Hepatocyte (in vitro differentiated cells): ENCODE data around the gene CNTNAP2. TPM values are rescaled to one million over a fixed set of nuclear protein-coding genes. Genes with fewer than 3 reads are reported as not detected.

Experiments
- DNase-seq: peaks from one replicate; pipeline ENCODE4 v3.0.0-alpha.2; 2016; ENCODE audit warnings: low spot score
- H2AFZ ChIP-seq: fragments of 200-600 bp; sonication (generic); 2 replicates; pipeline ENCODE4 v1.6.0; 2016; ENCODE audit warnings: antibody characterized with exemption, mild to moderate bottlenecking
- H3K27ac ChIP-seq: fragments of 200-600 bp; sonication (generic); 2 replicates; pipeline ENCODE4 v1.5.1; 2016; ENCODE audit warnings: mild to moderate bottlenecking
- H3K27me3 ChIP-seq: fragments of 200-600 bp; sonication (generic); 2 replicates; pipeline ENCODE4 v1.6.1; 2016
- H3K36me3 ChIP-seq: fragments of 200-600 bp; sonication (generic); replicated peaks from 2 replicates; pipeline ENCODE4 v1.5.1; 2016; ENCODE audit warnings: low read depth; ENCODE audit not compliant: insufficient read depth
- H3K4me1 ChIP-seq: fragments of 200-600 bp; sonication (generic); 2 replicates; pipeline ENCODE4 v1.5.1; 2016; ENCODE audit warnings: mild to moderate bottlenecking, moderate library complexity; ENCODE audit not compliant: insufficient read depth
- H3K4me2 ChIP-seq: fragments of 200-600 bp; sonication (generic); 2 replicates; pipeline ENCODE4 v1.6.0; 2016
- H3K4me3 ChIP-seq: fragments of 200-600 bp; sonication (generic); 2 replicates; pipeline ENCODE4 v1.5.1; 2016; ENCODE audit warnings: mild to moderate bottlenecking
- H3K79me2 ChIP-seq: fragments of 200-600 bp; sonication (generic); 2 replicates; pipeline ENCODE4 v1.6.0; 2017; ENCODE audit warnings: mild to moderate bottlenecking
- H3K9me2 ChIP-seq: fragments of 200-600 bp; sonication (generic); replicated peaks from 2 replicates; pipeline ENCODE4 v1.6.0; 2017; ENCODE audit warnings: mild to moderate bottlenecking; ENCODE audit not compliant: insufficient read depth
- H3K9me3 ChIP-seq: fragments of 200-600 bp; sonication (generic); 2 replicates; pipeline ENCODE4 v1.5.1; 2016; ENCODE audit warnings: low read depth, mild to moderate bottlenecking
- H4K20me1 ChIP-seq: fragments of 200-600 bp; sonication (generic); 2 replicates; pipeline ENCODE4 v1.6.0; 2016; ENCODE audit warnings: mild to moderate bottlenecking; ENCODE audit not compliant: insufficient read depth, poor library complexity, severe bottlenecking
- EZH2 ChIP-seq: fragments of 200-600 bp; sonication (generic); IDR thresholded peaks from 2 replicates; pipeline ENCODE4 v1.6.1; 2016; ENCODE audit warnings: antibody characterized with exemption, mild to moderate bottlenecking, borderline replicate concordance
- EZH2phosphoT487 ChIP-seq: fragments of 200-600 bp; sonication (generic); IDR thresholded peaks from one replicate; pipeline ENCODE4 v1.6.1; 2018; ENCODE audit warnings: antibody characterized with exemption, mild to moderate bottlenecking, low read depth, moderate library complexity; ENCODE audit not compliant: unreplicated experiment, severe bottlenecking
- WGBS: methylation state at CpG from one replicate; pipeline ENCODE4 v1.1.6; 2016; ENCODE audit warnings: low lambda C conversion rate; ENCODE audit errors: missing lambda C conversion rate; 5-methylcytosine and 5-hydroxymethylcytosine counted together
- polyA plus RNA-seq: library from polyadenylated mRNA; unstranded; fragments of >200 nt; fragmentation: Nextera tagmentation; extraction: Ambion mirVana; gene quantifications from 2 replicates; pipeline ENCODE4 v1.2.1, GENCODE V29; 2016
- total RNA-seq: library from RNA; depleted of rRNA; stranded (reverse); fragments of >200 nt; gene quantifications from 2 replicates; pipeline ENCODE4 v1.2.3, GENCODE V29; 2014
- TF ChIP-seq, protein P1 (sequence below): fragments of 200-600 bp; sonication (generic); IDR thresholded peaks from 2 replicates; pipeline ENCODE4 v1.5.1; 2016; ENCODE audit warnings: antibody characterized with exemption, mild to moderate bottlenecking; ENCODE audit not compliant: poor library complexity

The CNTNAP2 gene
- total and polyA plus RNA-seq, 2 experiments from 2014 or later: 7.5 to 14.7 TPM

- H4K20me1 ChIP-seq: no peaks in the 10 kb centered on the region
- H3K4me2 ChIP-seq: no peak overlapping the region
- no peaks in the 10 kb centered on the region for H3K9me2 ChIP-seq
- TF ChIP-seq, protein P1, sequence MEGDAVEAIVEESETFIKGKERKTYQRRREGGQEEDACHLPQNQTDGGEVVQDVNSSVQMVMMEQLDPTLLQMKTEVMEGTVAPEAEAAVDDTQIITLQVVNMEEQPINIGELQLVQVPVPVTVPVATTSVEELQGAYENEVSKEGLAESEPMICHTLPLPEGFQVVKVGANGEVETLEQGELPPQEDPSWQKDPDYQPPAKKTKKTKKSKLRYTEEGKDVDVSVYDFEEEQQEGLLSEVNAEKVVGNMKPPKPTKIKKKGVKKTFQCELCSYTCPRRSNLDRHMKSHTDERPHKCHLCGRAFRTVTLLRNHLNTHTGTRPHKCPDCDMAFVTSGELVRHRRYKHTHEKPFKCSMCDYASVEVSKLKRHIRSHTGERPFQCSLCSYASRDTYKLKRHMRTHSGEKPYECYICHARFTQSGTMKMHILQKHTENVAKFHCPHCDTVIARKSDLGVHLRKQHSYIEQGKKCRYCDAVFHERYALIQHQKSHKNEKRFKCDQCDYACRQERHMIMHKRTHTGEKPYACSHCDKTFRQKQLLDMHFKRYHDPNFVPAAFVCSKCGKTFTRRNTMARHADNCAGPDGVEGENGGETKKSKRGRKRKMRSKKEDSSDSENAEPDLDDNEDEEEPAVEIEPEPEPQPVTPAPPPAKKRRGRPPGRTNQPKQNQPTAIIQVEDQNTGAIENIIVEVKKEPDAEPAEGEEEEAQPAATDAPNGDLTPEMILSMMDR: no peak
- no peak for TF ChIP-seq EZH2
- no peak for TF ChIP-seq EZH2phosphoT487
- H3K79me2 ChIP-seq: no peaks in the 10 kb centered on the region
- H3K27ac ChIP-seq: no peak overlapping the region
- 53% methylated on average over 2 of the region's 2 CpGs for WGBS
- H3K9me3 ChIP-seq: no peaks in the 10 kb centered on the region
- no peaks in the 10 kb centered on the region for H3K4me1 ChIP-seq
- H2AFZ ChIP-seq: no peak overlapping the region
- DNase-seq: no peak
- no peaks in the 10 kb centered on the region for H3K27me3 ChIP-seq
- H3K36me3 ChIP-seq: no peaks in the 10 kb centered on the region
- H3K4me3 ChIP-seq: no peak overlapping the region
These were observed 258.6 kb downstream of the CNTNAP2 start for GRCh38 chr7:146375170-146375569.

- no peaks in the 10 kb centered on the region for H3K9me3 ChIP-seq
- WGBS: 83% methylated on average over 2 of the region's 2 CpGs
- no peaks in the 10 kb centered on the region for H3K79me2 ChIP-seq
- H3K9me2 ChIP-seq: no peaks in the 10 kb centered on the region
- no peaks in the 10 kb centered on the region for H3K36me3 ChIP-seq
- no peak overlapping the region for H3K4me2 ChIP-seq
- H3K27me3 ChIP-seq: no peaks in the 10 kb centered on the region
- TF ChIP-seq, protein P1: no peak
- no peak for TF ChIP-seq EZH2phosphoT487
- no peak for TF ChIP-seq EZH2
- H3K4me1 ChIP-seq: no peaks in the 10 kb centered on the region
- H4K20me1 ChIP-seq: no peaks in the 10 kb centered on the region
- no peak overlapping the region for H2AFZ ChIP-seq
- H3K4me3 ChIP-seq: no peak overlapping the region
- no peak overlapping the region for H3K27ac ChIP-seq
- no peak for DNase-seq
These were observed 261.6 kb downstream of the CNTNAP2 start for GRCh38 chr7:146378196-146378595.

- no peak for DNase-seq
- H2AFZ ChIP-seq: no peak overlapping the region
- no peak overlapping the region for H3K4me3 ChIP-seq
- H3K4me2 ChIP-seq: no peak overlapping the region
- no peaks in the 10 kb centered on the region for H3K27me3 ChIP-seq
- H4K20me1 ChIP-seq: no peaks in the 10 kb centered on the region
- H3K4me1 ChIP-seq: no peaks in the 10 kb centered on the region
- 95% methylated on average over 1 of the region's 1 CpG for WGBS
- H3K27ac ChIP-seq: no peak overlapping the region
- no peaks in the 10 kb centered on the region for H3K9me3 ChIP-seq
- H3K36me3 ChIP-seq: no peaks in the 10 kb centered on the region
- TF ChIP-seq, protein P1: no peak
- H3K79me2 ChIP-seq: no peaks in the 10 kb centered on the region
- H3K9me2 ChIP-seq: no peaks in the 10 kb centered on the region
These were observed 270.5 kb downstream of the CNTNAP2 start for GRCh38 chr7:146387140-146387539.

DNA sequence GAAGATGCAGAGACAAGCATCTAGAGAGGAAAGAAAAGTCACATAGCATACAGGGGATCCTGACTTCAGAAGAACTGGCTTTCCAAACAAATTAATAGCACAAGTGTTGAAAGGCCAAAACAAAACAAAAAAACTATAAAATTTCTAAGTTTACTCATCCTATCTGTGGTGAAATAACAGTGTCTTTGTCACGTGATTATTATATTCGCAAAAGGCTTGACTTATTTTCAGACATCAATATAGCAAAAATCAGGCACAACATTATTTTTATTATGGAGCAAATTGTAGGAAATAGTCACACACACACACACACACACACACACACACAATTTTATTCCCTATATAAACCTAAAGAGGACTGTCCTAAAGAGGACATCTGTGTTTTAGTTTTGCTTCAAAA is 272.3 kb downstream of the CNTNAP2 start:
- Histone ChIP-seq H3K4me1 (no peaks in the 10 kb centered on the region), H3K79me2 (no peaks in the 10 kb centered on the region), H3K27me3 (no peaks in the 10 kb centered on the region), H3K4me2 (no peak overlapping the region), H3K27ac (no peak overlapping the region), H3K36me3 (no peaks in the 10 kb centered on the region), H3K9me3 (no peaks in the 10 kb centered on the region), H2AFZ (no peak overlapping the region), H3K9me2 (no peaks in the 10 kb centered on the region), H4K20me1 (no peaks in the 10 kb centered on the region), H3K4me3 (no peak overlapping the region)
- no peak for DNase-seq
- TF ChIP-seq, protein P1: no peak
- TF ChIP-seq EZH2: no peak
- TF ChIP-seq EZH2phosphoT487: no peak
- WGBS: 82% methylated on average over 2 of the region's 2 CpGs
